B cell (primary cell): ENCODE results near the gene TMEM134.

Source experiments
- CTCF ChIP-seq: fragments of 200-600 bp; IDR thresholded peaks from one replicate; pipeline ENCODE4 v1.8.0; 2022; ENCODE audit warnings: antibody characterized with exemption, mild to moderate bottlenecking
- EZH2 ChIP-seq: IDR thresholded peaks from 2 replicates; pipeline ENCODE4 v1.6.1; 2012; ENCODE audit warnings: borderline replicate concordance, low read depth, mild to moderate bottlenecking, moderate library complexity, low read length; ENCODE audit not compliant: insufficient read depth, poor library complexity, severe bottlenecking

DNA sequence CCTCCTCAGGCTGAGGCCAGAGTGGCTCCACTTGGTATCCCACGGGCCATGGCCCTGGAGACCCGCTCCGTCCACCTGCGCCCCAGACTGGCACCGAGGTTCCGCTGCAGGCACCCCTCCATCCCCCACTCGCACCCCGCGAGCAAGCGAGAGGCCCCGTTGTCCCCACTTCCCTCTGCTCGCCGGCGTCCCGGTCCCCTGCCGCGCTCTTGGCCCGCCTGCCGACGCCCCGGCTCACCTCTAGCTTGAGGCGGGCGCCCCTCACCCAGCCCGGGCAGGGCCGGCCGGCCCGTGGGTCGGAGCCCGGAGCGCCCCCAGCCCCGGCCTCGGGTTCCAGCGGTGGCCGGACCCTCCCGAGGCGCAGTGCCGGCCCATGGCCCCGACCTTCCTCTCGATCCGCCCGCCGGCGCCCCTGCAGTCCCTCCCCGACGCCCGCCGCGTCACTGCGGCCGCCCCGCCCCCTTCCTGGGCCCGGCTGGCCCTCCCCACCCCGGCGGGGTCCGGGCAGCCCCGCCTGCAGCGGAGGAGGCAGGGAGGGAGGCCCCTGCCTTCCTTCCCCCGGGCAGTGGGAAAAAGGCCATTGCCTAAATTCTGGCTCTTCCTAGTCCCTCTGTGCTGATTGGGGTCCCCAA is 36.0 kb upstream of the TMEM134 start, which contains the start of gene PITPNM1:
- TF ChIP-seq CTCF, result no peak
- TF ChIP-seq EZH2, result no peak
